ENCODE data around the gene TRAPPC2. TPM values are rescaled to one million over a fixed set of nuclear protein-coding genes. Genes with fewer than 3 reads are reported as not detected.

TRAPPC2 gene
- total and polyA plus RNA-seq, 9 of the 15 experiments (the other 6 are each of a cell fraction or from before 2014, with no cell fraction given): 10.3 to 30.6 (median 18.6) TPM

- no peak for TF ChIP-seq PATZ1 (CRISPR knock-in tag; IDR thresholded peaks at IDR 0.05; ENCODE audit: borderline replicate concordance)
- TF ChIP-seq EHMT2 (IDR thresholded peaks at IDR 0.05): 0 out of 2 replicates have a peak, but pooled peaks have one; percentile 24
- TF ChIP-seq ZNF518B (CRISPR knock-in tag; IDR thresholded peaks at IDR 0.05): no peak
- no peak for TF ChIP-seq ZNF609 (CRISPR knock-in tag; IDR thresholded peaks at IDR 0.05; ENCODE audit: borderline replicate concordance)
- TF ChIP-seq ZNF280A (IDR thresholded peaks at IDR 0.05; ENCODE audit: low read depth, partially characterized antibody): no peak
- TF ChIP-seq BCOR (IDR thresholded peaks at IDR 0.05): no peak
- no peak for TF ChIP-seq KLF6 (CRISPR knock-in tag; IDR thresholded peaks at IDR 0.05; ENCODE audit: borderline replicate concordance)
- TF ChIP-seq MYC (IDR thresholded peaks at IDR 0.05; ENCODE audit: low read depth, low read length): peak; percentile 37; the same call in 1 of the 2 replicates
- TF ChIP-seq MYC (CRISPR knock-in tag; IDR thresholded peaks at IDR 0.05; ENCODE audit: borderline replicate concordance, low read depth): no peak
- no peak for TF ChIP-seq ZZZ3 (IDR thresholded peaks at IDR 0.05)
- TF ChIP-seq ARID3B (CRISPR knock-in tag; IDR thresholded peaks at IDR 0.05; ENCODE audit: borderline replicate concordance): no peak
- no peak for TF ChIP-seq HMGN3 (IDR thresholded peaks at IDR 0.05; ENCODE audit: borderline replicate concordance, extremely low read depth, insufficient read length, low read depth, low read length)
- no peak for TF ChIP-seq SMAD3 (CRISPR knock-in tag; conservative IDR thresholded peaks at IDR 0.05)
- TF ChIP-seq ZNF764 (CRISPR knock-in tag; IDR thresholded peaks at IDR 0.05; ENCODE audit: low read depth): no peak
Measured at GRCh38 chrX:13669246-13669737, 65.1 kb downstream of the TRAPPC2 start (continued).

Data from K562 (cell line).